H1 (cell line): ENCODE measurements around the gene PGLYRP1. TPM values are rescaled to one million over a fixed set of nuclear protein-coding genes. Genes with fewer than 3 reads are reported as not detected.

Source experiments
- JUN ChIP-seq: IDR thresholded peaks from 2 replicates; pipeline ENCODE4 v1.6.1; 2011; ENCODE audit warnings: low read depth, mild to moderate bottlenecking, improper control_type of control experiment, low read length
- KDM5A ChIP-seq: fragments of 200-600 bp; IDR thresholded peaks from 2 replicates; pipeline ENCODE4 v1.7.1; 2012; ENCODE audit warnings: mild to moderate bottlenecking, low read length, inconsistent platforms, mixed read lengths
- PHF8 ChIP-seq: fragments of 200-600 bp; sonication (generic); conservative IDR thresholded peaks from 2 replicates; pipeline ENCODE4 v1.7.1; 2012; ENCODE audit warnings: low read depth, mild to moderate bottlenecking, inconsistent platforms, low read length, moderate library complexity
- TCF12 ChIP-seq: IDR thresholded peaks from 2 replicates; pipeline ENCODE4 v1.6.1; 2011; ENCODE audit warnings: low read depth, mild to moderate bottlenecking, low read length
- polyA plus RNA-seq, 7 experiments: library from polyadenylated mRNA; depleted of rRNA in 3 of 7; stranded (reverse) in 5 of 7; unstranded in 2 of 7; fragments of >200 nt in 5 of 7; fragments of 200-250 nt in 2 of 7; gene quantifications; 1 replicate in 5 of 7; 2 replicates in 1 of 7; 4 replicates in 1 of 7; pipeline versions ENCODE4 v1.2.1 to v1.2.3, GENCODE V29; 2011 to 2013; ENCODE audit warnings: missing spikeins in 2 of 7, mixed read lengths in 2 of 7
- total RNA-seq: library from RNA; stranded (reverse); fragmentation: NEBNext Ultra II Directional; extraction: Animal tissue kit (Norgen Biotek cat#: 25700); gene quantifications from 2 replicates; pipeline ENCODE4 v1.2.1, GENCODE V29; 2021

Gene PGLYRP1
- total and polyA plus RNA-seq, 2 of the 8 experiments (the other 6 are each of a cell fraction or from before 2014, with no cell fraction given) = not detected

- TF ChIP-seq PHF8 (no peak), KDM5A (no peak), JUN (no peak), TCF12 (no peak)
Measured at GRCh38 chr19:45972081-45972946, 50.5 kb downstream of the PGLYRP1 start (continued).
